Tibial nerve (tissue), 3 donors: ENCODE data around the gene METAP2.

ENCODE experiments used
- EP300 ChIP-seq, 2 donors: sonication (generic); formaldehyde crosslinking; IDR thresholded peaks; one replicate each; pipeline ENCODE4 v1.6.1; 2017; ENCODE audit warnings: antibody characterized with exemption in 2 of 2, mild to moderate bottlenecking in 1 of 2
- POLR2A ChIP-seq, 2 donors: fragments of 450-650 bp; IDR thresholded peaks; one replicate each; pipeline ENCODE4 v1.6.1; 2017; ENCODE audit warnings: antibody characterized with exemption in 2 of 2, mild to moderate bottlenecking in 2 of 2, moderate library complexity in 2 of 2

GRCh38 chr12:95505039-95505438, 31.1 kb downstream of the METAP2 start:
- TF ChIP-seq EP300 (IDR thresholded peaks at IDR 0.05) (no peak), POLR2A (IDR thresholded peaks at IDR 0.05) (no peak)
